Suprapubic skin (tissue), 4 donors: ENCODE measurements around the gene NCOA5.

Experiments used
- POLR2A ChIP-seq, 2 donors: fragments of 450-650 bp; IDR thresholded peaks; one replicate each; pipeline ENCODE4 v1.6.1; 2017; ENCODE audit warnings: antibody characterized with exemption in 2 of 2, mild to moderate bottlenecking in 2 of 2, moderate library complexity in 2 of 2
- POLR2AphosphoS5 ChIP-seq, 3 donors: sonication (generic); formaldehyde crosslinking; IDR thresholded peaks; one replicate each; pipeline ENCODE4 v1.6.1; 2017; ENCODE audit warnings: antibody characterized with exemption in 3 of 3
- TF ChIP-seq, protein P1 (sequence below), 2 donors: fragments of 200-600 bp in 1 of 2; fragments of 450-650 bp in 1 of 2; sonication (generic) in 1 of 2; IDR thresholded peaks; one replicate each; pipeline ENCODE4 v1.5.1; 2016 to 2019; ENCODE audit warnings: antibody characterized with exemption in 2 of 2, mild to moderate bottlenecking in 1 of 2, moderate library complexity in 1 of 2

DNA sequence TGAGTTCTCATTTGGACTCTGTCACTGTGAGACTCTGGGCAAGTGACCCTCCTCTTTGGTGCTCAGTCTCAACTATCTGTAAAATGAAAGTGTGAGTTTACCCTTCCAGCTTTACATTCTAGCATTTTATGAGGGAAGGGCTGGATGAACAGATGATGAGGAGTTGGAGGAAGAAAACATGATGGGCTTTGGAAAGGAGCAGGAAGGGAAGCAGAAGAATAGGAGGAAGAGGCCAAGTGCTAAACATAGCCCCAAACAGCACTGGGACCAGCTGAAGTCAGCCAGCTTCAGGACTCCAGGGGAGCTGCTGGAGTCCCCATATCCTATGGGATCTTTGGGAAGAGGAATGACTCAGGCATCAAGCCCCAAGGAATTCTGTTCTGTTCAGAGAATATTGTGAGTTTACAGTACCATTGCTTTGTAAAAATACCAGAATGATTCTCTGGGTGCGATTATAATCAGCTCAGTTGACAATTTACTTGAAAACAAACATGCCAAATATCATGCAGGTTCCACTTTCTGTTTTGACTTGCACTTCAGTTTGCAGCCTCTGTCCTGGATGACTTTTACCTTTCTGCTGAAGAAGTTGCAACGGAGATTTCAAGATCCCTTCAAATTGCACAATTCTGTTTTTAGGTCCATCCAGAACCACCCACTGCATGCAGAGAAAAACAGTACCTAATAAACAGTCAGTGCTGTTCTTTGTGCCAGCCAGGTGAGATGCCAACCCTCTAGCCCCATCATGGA lies 31.6 kb upstream of the NCOA5 start:
- TF ChIP-seq POLR2AphosphoS5 (IDR thresholded peaks at IDR 0.05) (no peak), POLR2A (IDR thresholded peaks at IDR 0.05) (no peak)
- TF ChIP-seq, protein P1, sequence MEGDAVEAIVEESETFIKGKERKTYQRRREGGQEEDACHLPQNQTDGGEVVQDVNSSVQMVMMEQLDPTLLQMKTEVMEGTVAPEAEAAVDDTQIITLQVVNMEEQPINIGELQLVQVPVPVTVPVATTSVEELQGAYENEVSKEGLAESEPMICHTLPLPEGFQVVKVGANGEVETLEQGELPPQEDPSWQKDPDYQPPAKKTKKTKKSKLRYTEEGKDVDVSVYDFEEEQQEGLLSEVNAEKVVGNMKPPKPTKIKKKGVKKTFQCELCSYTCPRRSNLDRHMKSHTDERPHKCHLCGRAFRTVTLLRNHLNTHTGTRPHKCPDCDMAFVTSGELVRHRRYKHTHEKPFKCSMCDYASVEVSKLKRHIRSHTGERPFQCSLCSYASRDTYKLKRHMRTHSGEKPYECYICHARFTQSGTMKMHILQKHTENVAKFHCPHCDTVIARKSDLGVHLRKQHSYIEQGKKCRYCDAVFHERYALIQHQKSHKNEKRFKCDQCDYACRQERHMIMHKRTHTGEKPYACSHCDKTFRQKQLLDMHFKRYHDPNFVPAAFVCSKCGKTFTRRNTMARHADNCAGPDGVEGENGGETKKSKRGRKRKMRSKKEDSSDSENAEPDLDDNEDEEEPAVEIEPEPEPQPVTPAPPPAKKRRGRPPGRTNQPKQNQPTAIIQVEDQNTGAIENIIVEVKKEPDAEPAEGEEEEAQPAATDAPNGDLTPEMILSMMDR (IDR thresholded peaks at IDR 0.05): no peak
